ENCODE data around the gene SLC39A9. TPM values are rescaled to one million over a fixed set of nuclear protein-coding genes. Genes with fewer than 3 reads are reported as not detected.
A peak's percentile ranks its signal among the peaks of the same experiment; 100 is the strongest.
"Not testable (repeated sequence)": the region's sequence is repeated elsewhere in the genome, so short reads cannot be mapped to it uniquely, and the experiment has no call there.

Gene SLC39A9
- total RNA-seq, 3 donors from 2014 or later: 44.0 to 49.6 (median 44.9) TPM

DNA sequence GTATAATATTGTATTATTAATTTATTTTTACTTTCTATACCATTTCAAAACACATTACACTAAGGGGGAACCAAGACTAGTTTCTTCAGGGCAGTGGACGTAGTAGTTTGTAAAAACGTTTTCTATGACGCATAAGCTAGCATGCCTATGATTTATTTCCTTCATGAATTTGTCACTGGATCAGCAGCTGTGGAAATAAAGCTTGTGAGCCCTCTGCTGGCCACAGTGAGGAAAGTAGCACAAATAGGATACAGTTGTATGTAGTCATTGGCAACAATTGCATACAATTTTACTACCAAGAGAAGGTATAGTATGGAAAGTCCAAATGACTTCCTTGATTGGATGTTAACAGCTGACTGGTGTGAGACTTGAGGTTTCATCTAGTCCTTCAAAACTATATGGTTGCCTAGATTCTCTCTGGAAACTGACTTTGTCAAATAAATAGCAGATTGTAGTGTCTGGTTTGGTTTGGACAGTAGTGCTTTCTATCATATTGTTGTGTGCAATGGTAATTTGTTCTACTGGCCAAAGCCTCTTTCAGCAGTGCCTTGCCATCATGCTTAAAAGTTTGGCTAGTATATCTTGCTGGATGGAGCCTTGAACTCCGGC lies 61.7 kb downstream of the SLC39A9 start:
- Mint-ChIP-seq H3K4me3 (no peak overlapping the region), H3K36me3 (ENCODE audit: insufficient read depth) (peaks cover 24% of the 10 kb centered on the region), H3K4me1 (ENCODE audit: low read depth) (no peaks in the 10 kb centered on the region), H3K27me3 (ENCODE audit: low read depth) (no peaks in the 10 kb centered on the region), H3K9me3 (no peaks in the 10 kb centered on the region)
- ATAC-seq (peak; percentile 75 to 86), DNase-seq (peak; percentile 38)

DNA sequence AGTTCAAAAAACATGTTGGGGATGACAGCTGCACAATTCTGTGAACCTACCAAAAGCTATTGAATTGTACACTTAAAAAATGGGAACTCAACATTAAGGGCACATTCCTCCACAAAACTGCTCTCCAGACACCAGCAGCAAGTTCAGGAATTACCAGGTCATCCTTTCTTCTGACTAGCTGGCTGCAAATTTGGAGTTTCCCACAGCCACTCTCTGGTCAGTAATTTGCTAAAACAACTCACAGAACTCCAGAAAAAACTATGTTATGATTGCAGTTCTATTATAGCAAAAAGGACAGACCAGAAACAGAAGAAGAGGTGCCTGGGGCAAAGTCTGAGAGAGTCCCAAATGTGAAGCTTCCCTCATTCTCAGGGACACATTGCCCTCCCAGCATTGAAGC lies 65.9 kb downstream of the SLC39A9 start:
- Mint-ChIP-seq H3K36me3 (ENCODE audit: insufficient read depth) (peaks cover 16% of the 10 kb centered on the region), H3K9me3 (no peaks in the 10 kb centered on the region), H3K27me3 (ENCODE audit: low read depth) (no peaks in the 10 kb centered on the region), H3K4me1 (ENCODE audit: low read depth) (no peaks in the 10 kb centered on the region), H3K4me3 (no peak overlapping the region)
- DNase-seq: no peak
- ATAC-seq: no peak

DNA sequence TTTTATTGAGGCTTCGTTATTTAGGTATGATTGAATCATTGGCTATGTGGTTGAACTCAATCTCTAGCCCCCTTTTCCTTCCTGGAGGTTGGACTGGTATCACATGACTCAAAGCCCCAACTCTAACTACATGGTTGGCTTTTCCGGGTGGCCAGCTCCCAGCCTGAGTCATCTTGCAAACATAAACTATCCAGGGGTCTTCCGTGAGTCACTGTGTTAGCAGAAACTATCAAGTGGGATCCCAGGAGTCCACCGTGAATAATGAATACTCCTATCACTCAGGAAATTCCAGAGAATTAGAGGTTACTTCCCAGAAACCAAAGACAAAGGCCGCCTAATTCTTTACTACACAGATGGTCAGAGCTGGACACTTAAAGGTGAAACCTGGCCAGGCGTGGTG lies 66.3 kb downstream of the SLC39A9 start:
- DNase-seq: no peak
- H3K4me3 Mint-ChIP-seq: no peak overlapping the region
- no peaks in the 10 kb centered on the region for H3K9me3 Mint-ChIP-seq
- H3K4me1 Mint-ChIP-seq (ENCODE audit: low read depth): no peaks in the 10 kb centered on the region
- H3K36me3 Mint-ChIP-seq (ENCODE audit: insufficient read depth): peaks cover 13% of the 10 kb centered on the region
- no peak for ATAC-seq
- no peaks in the 10 kb centered on the region for H3K27me3 Mint-ChIP-seq (ENCODE audit: low read depth)

DNA sequence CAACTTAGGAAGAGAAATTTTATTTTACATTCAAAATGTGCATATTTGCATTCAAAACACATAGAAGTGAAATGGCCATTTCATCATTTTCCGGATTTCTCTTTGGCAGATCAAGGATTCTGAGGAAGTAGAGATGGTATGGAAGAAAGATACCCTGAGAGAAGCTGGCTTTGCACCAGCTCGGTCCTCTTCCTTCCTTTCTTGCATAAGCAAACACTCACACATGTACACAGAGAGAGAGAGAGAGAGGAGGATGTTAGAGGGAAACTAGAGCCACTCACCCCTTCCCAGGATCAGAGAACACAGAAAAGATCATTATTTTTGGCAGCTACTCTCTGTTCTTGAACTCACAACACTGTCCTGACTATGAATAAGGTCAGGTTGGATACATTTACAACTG lies 70.5 kb downstream of the SLC39A9 start:
- H3K27me3 Mint-ChIP-seq (ENCODE audit: low read depth): no peaks in the 10 kb centered on the region
- ATAC-seq: no peak
- no peaks in the 10 kb centered on the region for H3K4me1 Mint-ChIP-seq (ENCODE audit: low read depth)
- H3K9me3 Mint-ChIP-seq: no peaks in the 10 kb centered on the region
- H3K36me3 Mint-ChIP-seq (ENCODE audit: insufficient read depth): peaks cover 2% of the 10 kb centered on the region
- H3K4me3 Mint-ChIP-seq: no peak overlapping the region
- no peak for DNase-seq

DNA sequence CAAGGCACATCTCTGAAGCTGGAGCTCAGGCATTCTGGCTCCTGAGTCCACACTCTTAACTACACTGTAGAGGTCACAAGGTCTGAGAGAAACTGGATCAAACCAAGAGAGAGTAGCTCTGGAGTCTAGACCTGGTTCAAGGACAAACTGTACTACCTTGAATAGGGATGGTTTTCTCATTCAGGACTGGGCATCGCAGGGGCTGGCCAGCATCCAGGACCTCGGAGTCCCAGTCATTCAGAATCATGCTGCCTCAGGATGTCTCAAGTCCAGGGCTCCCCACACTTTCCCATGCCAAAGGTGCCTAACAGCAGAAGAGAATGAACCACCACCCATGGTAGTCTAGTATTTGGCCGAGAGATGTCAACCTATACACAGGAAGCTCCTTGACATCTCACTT lies 72.9 kb downstream of the SLC39A9 start:
- Mint-ChIP-seq H3K27me3 (ENCODE audit: low read depth) (no peaks in the 10 kb centered on the region), H3K36me3 (ENCODE audit: insufficient read depth) (peaks cover 2% of the 10 kb centered on the region), H3K4me3 (no peak overlapping the region), H3K9me3 (no peaks in the 10 kb centered on the region), H3K4me1 (ENCODE audit: low read depth) (no peaks in the 10 kb centered on the region)
- ATAC-seq (no peak), DNase-seq (no peak)

DNA sequence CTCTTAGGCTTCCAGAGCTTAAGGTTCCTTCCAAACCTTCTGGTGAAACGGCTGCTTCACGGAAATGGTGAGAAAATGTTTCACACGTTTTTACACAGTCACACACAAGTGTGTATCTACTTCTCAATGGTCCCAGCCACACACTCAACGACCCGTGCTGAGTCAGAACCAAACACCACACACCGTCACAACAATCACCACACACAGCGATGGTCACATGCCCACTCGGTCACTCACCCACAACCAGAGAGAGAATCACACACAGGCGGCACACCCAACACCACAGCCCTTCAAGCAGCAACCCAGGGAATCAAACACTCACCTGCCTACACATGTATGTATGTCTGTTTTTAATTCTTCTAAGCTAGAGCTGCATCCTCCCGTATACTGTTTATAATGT lies 73.4 kb downstream of the SLC39A9 start:
- Mint-ChIP-seq H3K9me3 (no peaks in the 10 kb centered on the region), H3K36me3 (ENCODE audit: insufficient read depth) (peaks cover 2% of the 10 kb centered on the region), H3K4me1 (ENCODE audit: low read depth) (no peaks in the 10 kb centered on the region), H3K27me3 (ENCODE audit: low read depth) (no peaks in the 10 kb centered on the region), H3K4me3 (no peak overlapping the region)
- ATAC-seq (no peak), DNase-seq (no peak)

DNA sequence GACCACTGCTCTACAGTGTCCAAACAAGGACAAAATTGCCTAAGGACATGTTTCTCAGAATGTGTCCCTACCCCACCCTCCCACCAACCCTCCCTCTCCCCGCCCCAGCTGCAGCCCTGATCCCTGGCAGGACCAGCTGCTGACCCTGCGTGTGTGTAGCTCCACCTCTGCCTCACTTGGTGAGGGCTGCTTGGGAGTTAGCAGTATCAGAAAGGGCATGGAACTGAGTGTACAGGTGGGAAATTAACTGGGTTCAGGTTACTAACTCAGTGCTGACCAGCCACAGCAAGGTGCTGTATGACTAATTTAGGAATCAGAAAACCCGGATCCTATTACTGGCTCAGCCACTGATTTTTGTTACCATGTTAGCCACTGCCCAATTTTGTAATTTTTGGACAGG lies 74.8 kb downstream of the SLC39A9 start:
- peaks cover 2% of the 10 kb centered on the region for H3K36me3 Mint-ChIP-seq (ENCODE audit: insufficient read depth)
- H3K9me3 Mint-ChIP-seq: no peaks in the 10 kb centered on the region
- no peaks in the 10 kb centered on the region for H3K27me3 Mint-ChIP-seq (ENCODE audit: low read depth)
- H3K4me3 Mint-ChIP-seq: no peak overlapping the region
- H3K4me1 Mint-ChIP-seq (ENCODE audit: low read depth): no peaks in the 10 kb centered on the region
- ATAC-seq (no peak), DNase-seq (no peak)

DNA sequence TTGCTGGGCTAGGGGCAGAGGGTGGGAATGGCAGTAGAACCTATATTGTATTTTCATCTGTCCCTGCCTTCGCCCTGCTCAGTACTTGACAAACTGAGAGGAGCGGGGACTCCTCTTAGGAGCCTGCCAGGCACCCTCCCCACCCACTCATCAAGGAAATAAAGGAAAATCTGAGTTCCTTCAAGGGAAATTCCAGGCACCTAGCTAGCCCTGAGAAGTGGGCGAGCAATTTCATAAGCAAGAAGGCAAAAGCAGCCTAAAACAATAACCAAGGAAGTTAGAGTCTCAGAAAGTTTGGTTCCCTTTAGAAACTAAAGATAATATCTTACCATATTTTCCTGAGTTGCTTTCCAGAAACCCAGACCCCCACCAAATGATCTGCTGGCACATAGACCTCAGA lies 75.5 kb downstream of the SLC39A9 start:
- H3K27me3 Mint-ChIP-seq (ENCODE audit: low read depth): peaks cover 1% of the 10 kb centered on the region
- no peak for DNase-seq
- H3K36me3 Mint-ChIP-seq (ENCODE audit: insufficient read depth): peaks cover 2% of the 10 kb centered on the region
- H3K4me3 Mint-ChIP-seq: no peak overlapping the region
- no peak for ATAC-seq
- no peaks in the 10 kb centered on the region for H3K9me3 Mint-ChIP-seq
- no peaks in the 10 kb centered on the region for H3K4me1 Mint-ChIP-seq (ENCODE audit: low read depth)

DNA sequence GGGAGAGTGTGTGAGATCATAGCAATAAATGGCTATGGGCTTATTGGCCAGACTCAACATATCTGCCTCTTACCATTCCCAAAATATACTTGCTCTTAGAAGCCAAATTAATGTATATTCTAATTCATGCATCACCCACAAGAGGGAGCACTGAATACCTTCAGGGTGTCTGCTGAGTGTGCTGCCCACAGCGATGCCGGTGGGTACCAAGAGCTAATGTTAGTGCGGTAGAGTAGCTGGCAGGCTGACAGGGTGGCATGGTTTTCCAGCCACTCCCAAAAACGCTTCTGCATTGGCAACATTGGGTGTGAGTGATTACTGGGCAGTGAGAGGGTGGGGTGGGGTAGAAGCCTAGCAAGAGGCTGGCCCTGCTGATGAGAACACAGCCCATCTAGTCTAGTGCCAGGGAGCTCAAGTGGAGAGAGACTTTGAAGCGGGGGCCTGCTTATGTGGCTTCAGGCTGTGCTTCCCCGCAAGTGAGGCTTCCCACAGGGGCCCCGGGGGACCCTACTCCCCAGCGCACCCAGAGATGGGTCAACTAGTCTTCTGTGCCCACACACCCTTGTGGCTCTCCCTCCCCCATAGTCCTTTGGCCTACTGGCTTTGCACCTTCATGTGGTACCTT lies 76.8 kb downstream of the SLC39A9 start:
- ATAC-seq: peak in 1 of 2 donors; percentile 30
- Mint-ChIP-seq H3K4me1 (ENCODE audit: low read depth) (no peaks in the 10 kb centered on the region), H3K27me3 (ENCODE audit: low read depth) (peaks cover 3% of the 10 kb centered on the region), H3K4me3 (no peak overlapping the region), H3K9me3 (no peaks in the 10 kb centered on the region), H3K36me3 (ENCODE audit: insufficient read depth) (peaks cover 2% of the 10 kb centered on the region)
- DNase-seq: no peak

DNA sequence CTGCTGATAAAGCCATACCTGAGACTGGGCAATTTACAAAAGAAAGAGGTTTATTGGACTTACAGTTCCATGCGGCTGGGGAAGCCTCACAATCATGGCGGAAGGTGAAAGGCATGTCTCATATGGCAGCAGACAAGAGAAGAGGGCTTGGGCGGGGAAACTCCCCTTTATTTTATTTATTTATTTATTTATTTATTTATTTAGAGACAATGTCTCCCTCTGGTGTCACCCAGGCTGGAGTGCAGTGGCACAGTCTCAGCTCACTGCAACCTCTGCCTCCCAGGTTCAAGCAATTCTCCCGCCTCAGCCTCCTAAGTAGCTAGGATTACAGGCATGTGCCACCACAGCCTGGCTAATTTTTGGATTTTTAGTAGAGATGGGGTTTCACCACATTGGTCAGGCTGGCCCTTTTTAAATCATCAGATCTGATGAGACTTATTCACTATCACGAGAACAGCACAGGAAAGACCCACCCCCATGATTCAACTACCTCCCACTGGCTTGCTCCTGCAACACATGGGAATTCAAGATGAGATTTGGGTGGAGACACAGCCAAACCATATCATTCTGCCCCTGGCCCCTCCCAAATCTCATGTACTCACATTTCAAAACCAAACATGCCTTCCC lies 78.4 kb downstream of the SLC39A9 start:
- H3K4me3 Mint-ChIP-seq; DNase-seq; H3K36me3 Mint-ChIP-seq (ENCODE audit: insufficient read depth); H3K9me3 Mint-ChIP-seq; H3K4me1 Mint-ChIP-seq (ENCODE audit: low read depth); H3K27me3 Mint-ChIP-seq (ENCODE audit: low read depth); ATAC-seq: not testable (repeated sequence)

DNA sequence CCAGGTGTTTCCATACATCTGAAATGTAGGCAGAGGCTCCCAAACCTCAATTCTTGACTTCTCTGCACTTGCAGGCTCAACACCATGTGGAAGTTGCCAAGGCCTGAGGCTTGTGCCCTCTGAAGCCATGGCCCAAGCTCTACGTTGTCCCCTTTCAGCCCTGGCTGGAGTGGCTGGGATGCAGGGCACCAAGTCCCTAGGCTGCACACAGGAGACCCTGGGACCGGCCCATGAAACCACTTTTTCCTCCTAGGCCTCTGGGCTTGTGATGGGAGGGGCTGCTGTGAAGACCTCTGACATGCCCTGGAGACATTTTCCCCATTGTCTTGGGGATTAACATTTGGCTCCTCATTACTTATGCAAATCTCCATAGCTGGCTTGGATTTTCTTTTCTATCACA lies 79.6 kb downstream of the SLC39A9 start:
- ATAC-seq; H3K4me1 Mint-ChIP-seq (ENCODE audit: low read depth); H3K9me3 Mint-ChIP-seq; H3K36me3 Mint-ChIP-seq (ENCODE audit: insufficient read depth); DNase-seq; H3K4me3 Mint-ChIP-seq: not testable (repeated sequence)
- peaks cover 12% of the 10 kb centered on the region for H3K27me3 Mint-ChIP-seq (ENCODE audit: low read depth)

DNA sequence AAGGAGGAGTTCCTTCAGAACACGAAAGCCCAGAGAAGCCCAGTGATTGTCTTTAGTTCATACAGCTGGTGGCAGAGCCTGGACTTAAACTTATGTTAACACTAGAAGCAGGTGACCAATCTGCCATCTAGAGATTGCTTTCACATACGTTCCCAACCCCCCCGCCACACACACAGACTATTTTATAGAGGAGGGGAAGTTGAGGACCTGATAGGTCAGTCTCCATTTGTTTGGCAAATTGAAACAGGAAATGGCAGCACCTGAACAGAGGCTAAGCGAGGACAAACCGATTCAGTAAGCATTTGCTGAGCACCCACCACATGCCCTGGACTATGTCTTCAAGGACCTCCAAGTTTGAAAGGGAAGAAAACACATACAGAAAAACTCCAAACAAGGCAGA lies 81.2 kb downstream of the SLC39A9 start:
- no peak overlapping the region for H3K4me3 Mint-ChIP-seq
- peaks cover 5% of the 10 kb centered on the region for H3K4me1 Mint-ChIP-seq (ENCODE audit: low read depth)

DNA sequence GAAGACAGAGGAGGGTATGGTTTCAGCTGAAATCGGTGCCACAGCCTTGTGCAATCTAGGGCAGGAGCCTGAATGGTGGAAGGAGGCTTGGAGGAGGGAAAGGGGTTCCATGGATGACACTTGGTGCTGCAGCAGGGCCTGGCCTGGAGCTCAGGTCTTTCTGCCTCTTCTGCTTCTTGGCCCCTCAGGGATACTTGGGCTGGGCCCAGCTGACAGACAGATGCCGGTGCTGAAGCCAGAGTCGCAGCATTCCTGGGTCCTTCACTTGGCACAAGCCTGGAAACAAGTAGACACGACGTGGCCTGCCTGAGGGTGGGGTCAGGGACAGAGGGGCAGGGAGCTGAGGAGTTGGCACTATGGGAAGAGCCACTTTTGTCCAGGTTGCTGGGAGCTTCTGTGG lies 81.6 kb downstream of the SLC39A9 start:
- H3K4me1 Mint-ChIP-seq (ENCODE audit: low read depth): peaks cover 5% of the 10 kb centered on the region
- H3K9me3 Mint-ChIP-seq: no peaks in the 10 kb centered on the region
- no peak for ATAC-seq
- H3K36me3 Mint-ChIP-seq (ENCODE audit: insufficient read depth): no peaks in the 10 kb centered on the region
- no peak for DNase-seq
- peaks cover 22% of the 10 kb centered on the region for H3K27me3 Mint-ChIP-seq (ENCODE audit: low read depth)
- H3K4me3 Mint-ChIP-seq: no peak overlapping the region

More for the DNA sequence above, 81.2 kb downstream of the SLC39A9 start:
- Mint-ChIP-seq H3K27me3 (ENCODE audit: low read depth) (peaks cover 20% of the 10 kb centered on the region), H3K36me3 (ENCODE audit: insufficient read depth) (no peaks in the 10 kb centered on the region), H3K9me3 (no peaks in the 10 kb centered on the region)
- DNase-seq: no peak
- ATAC-seq: no peak

DNA sequence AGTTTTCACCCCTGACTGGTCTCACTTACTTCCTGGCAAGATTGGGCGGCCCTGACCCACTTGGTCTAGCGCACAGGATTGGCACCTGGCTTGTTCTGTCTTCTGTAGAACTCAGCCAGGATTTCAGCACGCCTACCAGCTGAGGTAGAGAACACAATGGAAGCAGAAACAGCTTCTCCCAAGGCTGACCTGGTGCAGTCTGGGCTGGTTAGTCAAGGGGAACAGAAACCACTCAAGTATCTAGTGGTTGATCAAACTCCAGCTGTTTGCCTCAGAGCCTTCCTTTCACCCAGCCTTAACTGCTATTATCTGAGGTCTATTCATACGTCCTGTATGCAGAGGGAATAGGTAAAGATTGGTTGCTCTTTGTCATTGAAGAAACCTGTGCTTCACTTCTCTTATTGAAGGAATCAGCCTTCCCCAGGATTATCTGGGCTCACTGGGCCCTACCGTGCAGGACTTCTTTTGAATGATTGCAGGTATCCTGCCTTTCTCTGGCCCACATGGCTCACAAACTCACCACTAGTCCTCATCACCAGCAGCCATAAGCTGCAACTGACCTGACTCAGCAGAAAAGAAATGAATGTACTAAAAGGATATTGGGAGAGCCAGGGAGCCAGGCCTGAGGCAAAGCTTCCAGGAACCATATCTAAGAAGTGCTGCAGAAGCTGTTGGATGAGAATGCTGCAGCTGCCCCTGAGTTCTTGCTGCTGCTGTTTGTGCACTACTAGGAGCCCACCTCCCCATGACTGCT lies 83.5 kb downstream of the SLC39A9 start:
- Mint-ChIP-seq H3K4me1 (ENCODE audit: low read depth) (peaks cover 5% of the 10 kb centered on the region), H3K4me3 (no peak overlapping the region), H3K27me3 (ENCODE audit: low read depth) (peaks cover 37% of the 10 kb centered on the region), H3K9me3 (no peaks in the 10 kb centered on the region), H3K36me3 (ENCODE audit: insufficient read depth) (no peaks in the 10 kb centered on the region)
- ATAC-seq (no peak), DNase-seq (no peak)

Data from activated T-cell treated with anti-CD3 and anti-CD28 coated beads, Interleukin-2, amount 50 U/mL, for 4 hours (primary cell).